ENCODE measurements around the gene PACRG. TPM values are rescaled to one million over a fixed set of nuclear protein-coding genes. Genes with fewer than 3 reads are reported as not detected.

Gene PACRG
- total and polyA plus RNA-seq, 2 of the 8 experiments (the other 6 are each of a cell fraction or from before 2014, with no cell fraction given): 0.44 to 0.54 TPM

DNA sequence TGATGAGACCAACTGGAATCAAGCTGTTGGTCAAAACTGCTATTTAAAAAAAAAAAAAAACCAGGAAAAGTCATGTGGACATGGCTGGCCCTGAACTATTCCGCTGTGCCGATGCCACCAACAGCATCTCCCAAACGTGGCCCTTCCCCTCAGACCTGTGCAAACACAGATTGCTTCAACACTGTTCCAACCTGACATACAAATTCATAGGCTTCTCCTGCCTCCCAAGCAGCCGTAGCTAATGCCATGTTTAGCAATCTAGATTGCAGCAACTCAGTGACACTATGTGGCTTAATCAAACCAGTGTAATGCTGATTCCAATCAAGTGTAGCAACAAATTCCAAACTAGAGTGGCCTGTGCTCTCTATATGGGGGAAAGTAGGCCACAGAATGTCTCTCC, 16.4 kb upstream of the PACRG start:
- Histone ChIP-seq H4K5ac (ENCODE audit: insufficient read length, low read depth, low read length) (no peak overlapping the region), H3K4ac (replicated peaks; ENCODE audit: insufficient read length, low read depth, low read length) (no peak overlapping the region), H2BK5ac (ENCODE audit: low read depth, low read length) (no peak overlapping the region), H3K4me1 (replicated peaks in 1 of 4; ENCODE audit: control insufficient read depth in 3 of 4, insufficient read depth in 4 of 4, low read length in 3 of 4) (peaks cover 0 to 5% (median 2%) of the 10 kb centered on the region in 4 experiments; a peak in 3 of 7 replicates), H2BK20ac (ENCODE audit: low read length) (no peak overlapping the region), H3K56ac (replicated peaks; ENCODE audit: insufficient read length, low read depth, low read length) (no peak overlapping the region), H2AFZ (ENCODE audit: low read length) (no peak overlapping the region), H4K20me1 (replicated peaks in 1 of 2; ENCODE audit: control insufficient read depth in 1 of 2, insufficient read depth in 2 of 2, low read length in 2 of 2) (no peaks in the 10 kb centered on the region), H3K36me3 (ENCODE audit: control insufficient read depth in 2 of 4, insufficient read depth in 4 of 4, low read length in 3 of 4) (no peaks in the 10 kb centered on the region), H3K27me3 (replicated peaks in 1 of 4; ENCODE audit: control insufficient read depth in 3 of 4, extremely low read depth in 1 of 4, insufficient read depth in 3 of 4, low read length in 3 of 4) (no peaks in the 10 kb centered on the region), H3K9ac (replicated peaks in 1 of 4; ENCODE audit: extremely low read depth in 1 of 4, low read depth in 3 of 4, low read length in 3 of 4) (no peak overlapping the region), H4K91ac (replicated peaks; ENCODE audit: insufficient read length, low read length) (no peak overlapping the region), H3K4me3 (ENCODE audit: extremely low read depth in 1 of 4, insufficient read depth in 2 of 4, low read depth in 3 of 4, low read length in 4 of 4) (no peak overlapping the region), H2AK5ac (ENCODE audit: low read depth, low read length) (no peak overlapping the region), H3K23ac (ENCODE audit: insufficient read length) (no peak overlapping the region), H3K14ac (ENCODE audit: insufficient read length) (no peak overlapping the region), H3K79me2 (ENCODE audit: control insufficient read depth in 1 of 2, insufficient read depth in 2 of 2, low read length in 2 of 2) (no peaks in the 10 kb centered on the region), H2BK15ac (ENCODE audit: low read length) (no peak overlapping the region), H3K9me3 (ENCODE audit: insufficient read depth in 2 of 2, low read depth in 1 of 2, low read length in 1 of 2) (peaks cover 0 to 5% of the 10 kb centered on the region in 2 experiments; a peak in 1 of 4 replicates), H4K8ac (ENCODE audit: extremely low read depth, insufficient read depth, low read length) (no peak overlapping the region), H2BK120ac (replicated peaks; ENCODE audit: low read depth, low read length) (no peak overlapping the region), H3K79me1 (ENCODE audit: low read depth, low read length) (no peaks in the 10 kb centered on the region), H3K18ac (ENCODE audit: extremely low read depth, low read length) (no peak overlapping the region), H3K4me2 (ENCODE audit: insufficient read depth in 1 of 2, low read depth in 2 of 2, low read length in 2 of 2) (no peak overlapping the region), H3K23me2 (ENCODE audit: low read depth, low read length) (no peaks in the 10 kb centered on the region), H3K27ac (ENCODE audit: low read depth, low read length) (no peak overlapping the region), H2BK12ac (ENCODE audit: low read depth, low read length) (no peak overlapping the region)
- WGBS, 2 experiments (ENCODE audit: extremely low coverage in 1 of 2, insufficient coverage in 1 of 2, insufficient read length in 1 of 2, insufficient replicate concordance in 2 of 2, low coverage in 1 of 2, low lambda C conversion rate in 2 of 2, missing lambda C conversion rate in 1 of 2): 90% methylated on average over 4 of the region's 4 CpGs; no CpG with 5 or more reads in 1 of the 2 experiments
- CTCF ChIA-PET (ENCODE audit: partially characterized antibody): no interaction called here
- POLR2A ChIA-PET (ENCODE audit: partially characterized antibody): no interaction called here
- no peak for TF ChIP-seq POLR2AphosphoS5 (IDR thresholded peaks at IDR 0.05; ENCODE audit: low read depth, low read length)
- TF ChIP-seq TAF1 (IDR thresholded peaks at IDR 0.05; ENCODE audit: low read depth, low read length): no peak
- TF ChIP-seq HDAC2 (IDR thresholded peaks at IDR 0.05; ENCODE audit: borderline replicate concordance in 1 of 2, low read depth in 2 of 2, low read length in 2 of 2): no peak
- no peak for TF ChIP-seq NANOG (IDR thresholded peaks at IDR 0.05; ENCODE audit: insufficient read depth, low read depth, low read length, poor library complexity, severe bottlenecking)
- FAIRE-seq: no peak
- no peak for DNase-seq (ENCODE audit: low read depth in 1 of 2, low spot score in 2 of 2)
